ENCODE results near the gene HSD17B12. TPM values are rescaled to one million over a fixed set of nuclear protein-coding genes. Genes with fewer than 3 reads are reported as not detected.
A peak's percentile ranks its signal among the peaks of the same experiment; 100 is the strongest.

The HSD17B12 gene
- total and polyA plus RNA-seq, 2 of the 13 experiments (the other 11 are each of a cell fraction or from before 2014, with no cell fraction given), result 50.3 to 117 TPM

DNA sequence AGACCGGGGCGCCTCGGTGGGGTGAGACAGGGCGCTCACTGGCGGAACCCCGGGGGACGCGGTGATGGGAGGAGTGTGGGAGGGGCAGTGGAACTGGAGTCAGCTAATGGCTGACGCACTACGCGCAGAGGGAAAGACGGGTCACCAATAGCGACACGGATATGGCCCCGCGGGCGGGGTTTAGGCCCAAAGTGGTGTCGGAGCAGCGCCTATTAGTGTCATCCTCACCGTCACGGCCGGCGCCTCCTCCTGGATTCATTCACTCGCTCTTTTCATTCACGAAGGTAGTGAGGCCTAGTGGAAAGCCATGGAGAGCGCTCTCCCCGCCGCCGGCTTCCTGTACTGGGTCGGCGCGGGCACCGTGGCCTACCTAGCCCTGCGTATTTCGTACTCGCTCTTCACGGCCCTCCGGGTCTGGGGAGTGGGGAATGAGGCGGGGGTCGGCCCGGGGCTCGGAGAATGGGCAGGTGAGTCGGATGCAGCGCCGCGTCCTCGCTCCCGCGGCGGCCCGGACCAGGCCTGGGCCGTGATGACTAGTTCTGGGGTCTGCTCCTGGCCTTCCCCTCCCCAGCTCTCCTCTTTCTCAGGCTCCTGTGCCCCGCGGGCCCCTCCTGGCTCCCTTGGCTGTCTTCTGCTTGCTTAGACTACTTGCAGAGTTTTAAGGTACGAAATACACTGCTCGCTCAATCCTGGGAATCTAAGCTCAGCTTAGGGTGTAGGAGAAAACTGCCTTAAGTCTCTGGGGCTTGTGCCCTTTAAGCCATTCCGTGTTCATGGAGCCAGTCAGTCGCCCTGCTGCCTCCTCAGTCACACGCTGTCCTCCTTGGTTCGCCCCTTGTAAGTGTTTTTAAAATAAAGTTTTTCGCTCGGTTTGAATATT, at the start of gene HSD17B12 (continued):
- TF ChIP-seq, protein P1, sequence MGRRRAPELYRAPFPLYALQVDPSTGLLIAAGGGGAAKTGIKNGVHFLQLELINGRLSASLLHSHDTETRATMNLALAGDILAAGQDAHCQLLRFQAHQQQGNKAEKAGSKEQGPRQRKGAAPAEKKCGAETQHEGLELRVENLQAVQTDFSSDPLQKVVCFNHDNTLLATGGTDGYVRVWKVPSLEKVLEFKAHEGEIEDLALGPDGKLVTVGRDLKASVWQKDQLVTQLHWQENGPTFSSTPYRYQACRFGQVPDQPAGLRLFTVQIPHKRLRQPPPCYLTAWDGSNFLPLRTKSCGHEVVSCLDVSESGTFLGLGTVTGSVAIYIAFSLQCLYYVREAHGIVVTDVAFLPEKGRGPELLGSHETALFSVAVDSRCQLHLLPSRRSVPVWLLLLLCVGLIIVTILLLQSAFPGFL (CRISPR knock-in tag; IDR thresholded peaks at IDR 0.05), result no peak
- TF ChIP-seq, protein P2, sequence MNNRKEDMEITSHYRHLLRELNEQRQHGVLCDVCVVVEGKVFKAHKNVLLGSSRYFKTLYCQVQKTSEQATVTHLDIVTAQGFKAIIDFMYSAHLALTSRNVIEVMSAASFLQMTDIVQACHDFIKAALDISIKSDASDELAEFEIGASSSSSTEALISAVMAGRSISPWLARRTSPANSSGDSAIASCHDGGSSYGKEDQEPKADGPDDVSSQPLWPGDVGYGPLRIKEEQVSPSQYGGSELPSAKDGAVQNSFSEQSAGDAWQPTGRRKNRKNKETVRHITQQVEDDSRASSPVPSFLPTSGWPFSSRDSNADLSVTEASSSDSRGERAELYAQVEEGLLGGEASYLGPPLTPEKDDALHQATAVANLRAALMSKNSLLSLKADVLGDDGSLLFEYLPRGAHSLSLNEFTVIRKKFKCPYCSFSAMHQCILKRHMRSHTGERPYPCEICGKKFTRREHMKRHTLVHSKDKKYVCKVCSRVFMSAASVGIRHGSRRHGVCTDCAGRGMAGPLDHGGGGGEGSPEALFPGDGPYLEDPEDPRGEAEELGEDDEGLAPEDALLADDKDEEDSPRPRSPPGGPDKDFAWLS (CRISPR knock-in tag; IDR thresholded peaks at IDR 0.05; ENCODE audit: borderline replicate concordance), result no peak
- TF ChIP-seq MTF2 (CRISPR knock-in tag; IDR thresholded peaks at IDR 0.05; ENCODE audit: borderline replicate concordance) (no peak), PAF1 (CRISPR knock-in tag; IDR thresholded peaks at IDR 0.05) (no peak), ZNF878 (CRISPR knock-in tag; IDR thresholded peaks at IDR 0.05) (no peak; the same call in 1 of the 2 replicates), KLF6 (CRISPR knock-in tag; IDR thresholded peaks at IDR 0.05) (0 out of 2 replicates have a peak, but pooled peaks have one; percentile 37), ZNF607 (CRISPR knock-in tag; IDR thresholded peaks at IDR 0.05; ENCODE audit: borderline replicate concordance) (peak; percentile 61), ZNF441 (CRISPR knock-in tag; IDR thresholded peaks at IDR 0.05; ENCODE audit: borderline replicate concordance) (no peak), ZNF530 (CRISPR knock-in tag; IDR thresholded peaks at IDR 0.05; ENCODE audit: low read depth) (no peak), ZNF232 (CRISPR knock-in tag; IDR thresholded peaks at IDR 0.05; ENCODE audit: borderline replicate concordance) (peak; percentile 90; the same call in 1 of the 2 replicates), NFE2L2 (IDR thresholded peaks at IDR 0.05; ENCODE audit: low read length) (no peak), ZNF879 (CRISPR knock-in tag; IDR thresholded peaks at IDR 0.05) (no peak)
- TF ChIP-seq, protein P3, sequence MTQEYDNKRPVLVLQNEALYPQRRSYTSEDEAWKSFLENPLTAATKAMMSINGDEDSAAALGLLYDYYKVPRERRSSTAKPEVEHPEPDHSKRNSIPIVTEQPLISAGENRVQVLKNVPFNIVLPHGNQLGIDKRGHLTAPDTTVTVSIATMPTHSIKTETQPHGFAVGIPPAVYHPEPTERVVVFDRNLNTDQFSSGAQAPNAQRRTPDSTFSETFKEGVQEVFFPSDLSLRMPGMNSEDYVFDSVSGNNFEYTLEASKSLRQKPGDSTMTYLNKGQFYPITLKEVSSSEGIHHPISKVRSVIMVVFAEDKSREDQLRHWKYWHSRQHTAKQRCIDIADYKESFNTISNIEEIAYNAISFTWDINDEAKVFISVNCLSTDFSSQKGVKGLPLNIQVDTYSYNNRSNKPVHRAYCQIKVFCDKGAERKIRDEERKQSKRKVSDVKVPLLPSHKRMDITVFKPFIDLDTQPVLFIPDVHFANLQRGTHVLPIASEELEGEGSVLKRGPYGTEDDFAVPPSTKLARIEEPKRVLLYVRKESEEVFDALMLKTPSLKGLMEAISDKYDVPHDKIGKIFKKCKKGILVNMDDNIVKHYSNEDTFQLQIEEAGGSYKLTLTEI (CRISPR knock-in tag; conservative IDR thresholded peaks at IDR 0.05), result no peak
- TF ChIP-seq, protein P4, sequence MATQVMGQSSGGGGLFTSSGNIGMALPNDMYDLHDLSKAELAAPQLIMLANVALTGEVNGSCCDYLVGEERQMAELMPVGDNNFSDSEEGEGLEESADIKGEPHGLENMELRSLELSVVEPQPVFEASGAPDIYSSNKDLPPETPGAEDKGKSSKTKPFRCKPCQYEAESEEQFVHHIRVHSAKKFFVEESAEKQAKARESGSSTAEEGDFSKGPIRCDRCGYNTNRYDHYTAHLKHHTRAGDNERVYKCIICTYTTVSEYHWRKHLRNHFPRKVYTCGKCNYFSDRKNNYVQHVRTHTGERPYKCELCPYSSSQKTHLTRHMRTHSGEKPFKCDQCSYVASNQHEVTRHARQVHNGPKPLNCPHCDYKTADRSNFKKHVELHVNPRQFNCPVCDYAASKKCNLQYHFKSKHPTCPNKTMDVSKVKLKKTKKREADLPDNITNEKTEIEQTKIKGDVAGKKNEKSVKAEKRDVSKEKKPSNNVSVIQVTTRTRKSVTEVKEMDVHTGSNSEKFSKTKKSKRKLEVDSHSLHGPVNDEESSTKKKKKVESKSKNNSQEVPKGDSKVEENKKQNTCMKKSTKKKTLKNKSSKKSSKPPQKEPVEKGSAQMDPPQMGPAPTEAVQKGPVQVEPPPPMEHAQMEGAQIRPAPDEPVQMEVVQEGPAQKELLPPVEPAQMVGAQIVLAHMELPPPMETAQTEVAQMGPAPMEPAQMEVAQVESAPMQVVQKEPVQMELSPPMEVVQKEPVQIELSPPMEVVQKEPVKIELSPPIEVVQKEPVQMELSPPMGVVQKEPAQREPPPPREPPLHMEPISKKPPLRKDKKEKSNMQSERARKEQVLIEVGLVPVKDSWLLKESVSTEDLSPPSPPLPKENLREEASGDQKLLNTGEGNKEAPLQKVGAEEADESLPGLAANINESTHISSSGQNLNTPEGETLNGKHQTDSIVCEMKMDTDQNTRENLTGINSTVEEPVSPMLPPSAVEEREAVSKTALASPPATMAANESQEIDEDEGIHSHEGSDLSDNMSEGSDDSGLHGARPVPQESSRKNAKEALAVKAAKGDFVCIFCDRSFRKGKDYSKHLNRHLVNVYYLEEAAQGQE (IDR thresholded peaks at IDR 0.05; ENCODE audit: borderline replicate concordance in 1 of 2, low read depth in 1 of 2, low read length in 2 of 2), result peak in 1 of 2 experiments; percentile 66; a peak in 1 of 4 replicates
- TF ChIP-seq, protein P5, sequence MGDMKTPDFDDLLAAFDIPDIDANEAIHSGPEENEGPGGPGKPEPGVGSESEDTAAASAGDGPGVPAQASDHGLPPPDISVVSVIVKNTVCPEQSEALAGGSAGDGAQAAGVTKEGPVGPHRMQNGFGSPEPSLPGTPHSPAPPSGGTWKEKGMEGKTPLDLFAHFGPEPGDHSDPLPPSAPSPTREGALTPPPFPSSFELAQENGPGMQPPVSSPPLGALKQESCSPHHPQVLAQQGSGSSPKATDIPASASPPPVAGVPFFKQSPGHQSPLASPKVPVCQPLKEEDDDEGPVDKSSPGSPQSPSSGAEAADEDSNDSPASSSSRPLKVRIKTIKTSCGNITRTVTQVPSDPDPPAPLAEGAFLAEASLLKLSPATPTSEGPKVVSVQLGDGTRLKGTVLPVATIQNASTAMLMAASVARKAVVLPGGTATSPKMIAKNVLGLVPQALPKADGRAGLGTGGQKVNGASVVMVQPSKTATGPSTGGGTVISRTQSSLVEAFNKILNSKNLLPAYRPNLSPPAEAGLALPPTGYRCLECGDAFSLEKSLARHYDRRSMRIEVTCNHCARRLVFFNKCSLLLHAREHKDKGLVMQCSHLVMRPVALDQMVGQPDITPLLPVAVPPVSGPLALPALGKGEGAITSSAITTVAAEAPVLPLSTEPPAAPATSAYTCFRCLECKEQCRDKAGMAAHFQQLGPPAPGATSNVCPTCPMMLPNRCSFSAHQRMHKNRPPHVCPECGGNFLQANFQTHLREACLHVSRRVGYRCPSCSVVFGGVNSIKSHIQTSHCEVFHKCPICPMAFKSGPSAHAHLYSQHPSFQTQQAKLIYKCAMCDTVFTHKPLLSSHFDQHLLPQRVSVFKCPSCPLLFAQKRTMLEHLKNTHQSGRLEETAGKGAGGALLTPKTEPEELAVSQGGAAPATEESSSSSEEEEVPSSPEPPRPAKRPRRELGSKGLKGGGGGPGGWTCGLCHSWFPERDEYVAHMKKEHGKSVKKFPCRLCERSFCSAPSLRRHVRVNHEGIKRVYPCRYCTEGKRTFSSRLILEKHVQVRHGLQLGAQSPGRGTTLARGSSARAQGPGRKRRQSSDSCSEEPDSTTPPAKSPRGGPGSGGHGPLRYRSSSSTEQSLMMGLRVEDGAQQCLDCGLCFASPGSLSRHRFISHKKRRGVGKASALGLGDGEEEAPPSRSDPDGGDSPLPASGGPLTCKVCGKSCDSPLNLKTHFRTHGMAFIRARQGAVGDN (CRISPR knock-in tag; IDR thresholded peaks at IDR 0.05), result peak; percentile 82
